ENCODE measurements around the gene C17orf114.
A peak's percentile ranks its signal among the peaks of the same experiment; 100 is the strongest.

Gene C17orf114

DNA sequence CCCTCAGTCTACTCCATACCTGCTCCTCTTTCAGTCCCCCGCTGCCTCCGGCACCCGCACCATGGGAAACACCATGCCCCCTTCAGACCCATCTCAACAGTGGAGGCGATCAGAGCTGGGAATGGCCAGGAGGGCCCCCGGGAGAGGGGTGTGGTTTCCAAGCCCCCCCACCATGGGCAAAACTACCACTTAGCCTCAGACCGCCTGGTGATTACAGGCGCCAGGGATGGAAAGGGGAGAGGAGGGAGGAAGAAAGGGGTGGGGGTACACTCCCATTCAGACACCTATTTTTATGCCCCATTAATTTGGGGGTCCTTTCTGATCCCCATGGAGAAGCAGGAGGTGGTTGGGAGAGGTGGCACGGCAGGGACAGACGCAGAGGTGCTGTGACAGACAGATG, at the start of gene C17orf114:
C17orf114 (minus strand) TSS at position 101 of the 400 bp plus-strand sequence.
- H3K27ac Mint-ChIP-seq, result peak within 1 kb of the TSS; percentile 51
- H3K27me3 Mint-ChIP-seq, result no peaks in the 10 kb centered on the region
- peaks cover 28% of the 10 kb centered on the region for H3K36me3 Mint-ChIP-seq
- H3K9me3 Mint-ChIP-seq, result no peaks in the 10 kb centered on the region
- no peak for ATAC-seq
- no peak within 1 kb of the TSS for H3K4me3 Mint-ChIP-seq
- H3K4me1 Mint-ChIP-seq, result peaks cover 15% of the 10 kb centered on the region

DNA sequence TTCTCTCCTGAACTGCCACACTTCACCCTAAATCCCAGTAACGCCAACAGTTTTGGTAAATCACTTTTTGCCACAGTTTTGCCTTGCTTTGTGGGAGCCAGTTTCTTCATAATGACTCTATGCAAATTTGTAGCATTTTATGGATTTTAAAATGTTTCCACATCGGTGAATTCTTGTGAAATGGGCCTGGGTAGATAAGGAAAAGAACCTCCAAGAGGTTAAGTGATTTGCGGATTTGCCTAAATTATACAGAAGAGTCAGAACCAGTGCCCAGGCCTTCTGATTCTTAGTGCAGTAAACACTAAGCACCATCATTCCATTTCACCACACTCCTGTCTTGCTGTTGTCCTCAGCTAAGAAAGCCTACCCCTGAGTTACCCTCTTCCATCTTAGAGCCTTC, 49.0 kb upstream of the C17orf114 start:
- no peak for ATAC-seq
- H3K27me3 Mint-ChIP-seq, result no peaks in the 10 kb centered on the region
- no peak overlapping the region for H3K27ac Mint-ChIP-seq
- peaks cover 44% of the 10 kb centered on the region for H3K4me1 Mint-ChIP-seq
- no peak overlapping the region for H3K4me3 Mint-ChIP-seq
- peaks cover 24% of the 10 kb centered on the region for H3K36me3 Mint-ChIP-seq
- peaks cover 5% of the 10 kb centered on the region for H3K9me3 Mint-ChIP-seq

- H3K9me3 Mint-ChIP-seq, result peaks cover 5% of the 10 kb centered on the region
- peaks cover 52% of the 10 kb centered on the region for H3K4me1 Mint-ChIP-seq
- no peak overlapping the region for H3K4me3 Mint-ChIP-seq
- no peaks in the 10 kb centered on the region for H3K27me3 Mint-ChIP-seq
- H3K36me3 Mint-ChIP-seq, result peaks cover 22% of the 10 kb centered on the region
- no peak for ATAC-seq
- H3K27ac Mint-ChIP-seq, result no peak overlapping the region
Observed at GRCh38 chr17:4850246-4850645, 48.1 kb upstream of the C17orf114 start.

GRCh38 chr17:4849011-4849536, 46.9 kb upstream of the C17orf114 start:
- H3K4me1 Mint-ChIP-seq, result peaks cover 56% of the 10 kb centered on the region
- no peak overlapping the region for H3K27ac Mint-ChIP-seq
- no peak for ATAC-seq

DNA sequence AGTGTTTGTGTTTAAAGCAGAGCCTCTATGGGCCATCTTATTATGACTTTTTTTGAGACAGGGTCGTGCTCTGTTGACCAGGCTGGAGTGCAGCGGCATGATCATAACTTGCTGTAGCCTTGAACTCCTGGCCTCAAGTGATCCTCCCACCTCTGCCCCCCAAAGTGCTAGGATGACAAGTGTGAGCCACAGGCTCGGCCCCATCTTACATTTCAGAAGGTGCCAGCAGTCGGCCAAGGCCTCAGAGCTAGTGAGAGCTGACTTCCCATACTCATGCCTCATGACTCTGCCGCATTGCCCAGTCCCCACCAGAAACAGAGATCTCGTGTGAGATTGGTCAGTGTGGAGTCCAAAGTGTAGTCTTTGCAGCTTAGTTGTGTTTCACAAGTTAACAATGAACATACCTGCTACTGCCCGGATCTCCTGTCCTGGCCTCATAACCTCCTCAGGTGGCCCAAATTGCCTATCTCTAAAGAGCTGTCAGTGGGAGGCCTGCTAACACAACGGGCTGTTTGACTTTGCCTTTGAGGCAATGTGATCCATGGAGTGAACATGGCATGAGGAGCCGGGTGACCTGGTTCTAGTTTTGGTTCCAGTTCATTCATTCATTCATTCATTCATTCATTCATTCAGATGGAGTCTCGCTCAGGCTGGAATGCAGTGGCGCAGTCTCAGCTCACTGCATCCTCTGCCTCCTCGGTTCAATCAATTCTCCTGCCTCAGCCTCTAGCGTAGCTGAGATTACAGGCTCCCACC, 44.7 kb upstream of the C17orf114 start:
- Mint-ChIP-seq H3K4me3 (no peak overlapping the region), H3K36me3 (peaks cover 5% of the 10 kb centered on the region), H3K27me3 (no peaks in the 10 kb centered on the region), H3K4me1 (peaks cover 61% of the 10 kb centered on the region), H3K27ac (no peak overlapping the region), H3K9me3 (no peaks in the 10 kb centered on the region)
- ATAC-seq, result no peak

More at GRCh38 chr17:4849011-4849536, 46.9 kb upstream of the C17orf114 start:
- Mint-ChIP-seq H3K36me3 (peaks cover 15% of the 10 kb centered on the region), H3K27me3 (no peaks in the 10 kb centered on the region), H3K9me3 (peaks cover 5% of the 10 kb centered on the region), H3K4me3 (no peak overlapping the region)

GRCh38 chr17:4845118-4845517, 43.0 kb upstream of the C17orf114 start:
- Mint-ChIP-seq H3K4me3 (no peak overlapping the region), H3K27ac (peak overlapping the region; percentile 30), H3K9me3 (no peaks in the 10 kb centered on the region), H3K36me3 (peaks cover 13% of the 10 kb centered on the region), H3K4me1 (peaks cover 62% of the 10 kb centered on the region), H3K27me3 (no peaks in the 10 kb centered on the region)
- ATAC-seq, result peak; percentile 36

DNA sequence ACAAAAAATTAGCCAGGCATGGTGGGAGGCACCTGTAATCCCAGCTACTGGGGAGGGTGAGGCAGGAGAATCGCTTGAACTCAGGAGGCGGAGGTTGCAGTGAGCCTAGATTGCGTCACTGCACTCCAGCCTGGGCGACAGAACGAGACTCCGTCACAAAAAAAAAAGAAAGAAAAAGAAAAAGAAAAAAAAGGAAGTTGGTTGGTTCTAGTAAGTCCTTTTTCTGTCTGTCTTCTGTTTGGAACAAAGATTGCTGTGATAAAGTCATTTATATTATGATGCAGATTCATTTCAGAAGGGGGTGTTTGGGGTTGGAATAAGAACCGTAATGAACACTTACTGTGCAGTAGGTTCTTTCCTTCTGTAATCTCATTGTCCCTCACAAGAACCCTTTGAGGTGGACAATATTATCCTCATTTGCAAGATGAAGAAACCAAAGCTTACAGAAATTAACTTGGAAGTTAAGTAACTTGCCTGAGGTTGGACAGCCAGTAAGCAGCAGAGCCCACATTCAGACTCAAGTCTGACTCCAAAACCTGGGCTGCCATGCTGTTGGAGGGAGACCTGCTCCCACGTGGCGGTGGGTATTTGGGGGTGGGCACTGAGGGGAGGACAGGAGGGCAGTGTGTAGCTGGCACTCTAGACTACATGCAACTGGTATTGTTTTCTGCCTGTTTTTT, 41.3 kb upstream of the C17orf114 start:
- peaks cover 69% of the 10 kb centered on the region for H3K4me1 Mint-ChIP-seq
- H3K27me3 Mint-ChIP-seq, result no peaks in the 10 kb centered on the region
- no peaks in the 10 kb centered on the region for H3K9me3 Mint-ChIP-seq
- ATAC-seq, result no peak
- H3K4me3 Mint-ChIP-seq, result no peak overlapping the region
- no peak overlapping the region for H3K27ac Mint-ChIP-seq
- H3K36me3 Mint-ChIP-seq, result peaks cover 17% of the 10 kb centered on the region

GRCh38 chr17:4842376-4842775, 40.2 kb upstream of the C17orf114 start:
- no peaks in the 10 kb centered on the region for H3K27me3 Mint-ChIP-seq
- H3K27ac Mint-ChIP-seq, result no peak overlapping the region
- peaks cover 22% of the 10 kb centered on the region for H3K36me3 Mint-ChIP-seq
- H3K4me3 Mint-ChIP-seq, result no peak overlapping the region
- H3K9me3 Mint-ChIP-seq, result no peaks in the 10 kb centered on the region
- H3K4me1 Mint-ChIP-seq, result peaks cover 70% of the 10 kb centered on the region
- ATAC-seq, result no peak

GRCh38 chr17:4840893-4841242, 38.7 kb upstream of the C17orf114 start:
- peaks cover 73% of the 10 kb centered on the region for H3K4me1 Mint-ChIP-seq
- peaks cover 22% of the 10 kb centered on the region for H3K36me3 Mint-ChIP-seq
- H3K4me3 Mint-ChIP-seq, result no peak overlapping the region
- peak overlapping the region; percentile 9 for H3K27ac Mint-ChIP-seq
- H3K9me3 Mint-ChIP-seq, result no peaks in the 10 kb centered on the region
- ATAC-seq, result no peak
- H3K27me3 Mint-ChIP-seq, result no peaks in the 10 kb centered on the region

DNA sequence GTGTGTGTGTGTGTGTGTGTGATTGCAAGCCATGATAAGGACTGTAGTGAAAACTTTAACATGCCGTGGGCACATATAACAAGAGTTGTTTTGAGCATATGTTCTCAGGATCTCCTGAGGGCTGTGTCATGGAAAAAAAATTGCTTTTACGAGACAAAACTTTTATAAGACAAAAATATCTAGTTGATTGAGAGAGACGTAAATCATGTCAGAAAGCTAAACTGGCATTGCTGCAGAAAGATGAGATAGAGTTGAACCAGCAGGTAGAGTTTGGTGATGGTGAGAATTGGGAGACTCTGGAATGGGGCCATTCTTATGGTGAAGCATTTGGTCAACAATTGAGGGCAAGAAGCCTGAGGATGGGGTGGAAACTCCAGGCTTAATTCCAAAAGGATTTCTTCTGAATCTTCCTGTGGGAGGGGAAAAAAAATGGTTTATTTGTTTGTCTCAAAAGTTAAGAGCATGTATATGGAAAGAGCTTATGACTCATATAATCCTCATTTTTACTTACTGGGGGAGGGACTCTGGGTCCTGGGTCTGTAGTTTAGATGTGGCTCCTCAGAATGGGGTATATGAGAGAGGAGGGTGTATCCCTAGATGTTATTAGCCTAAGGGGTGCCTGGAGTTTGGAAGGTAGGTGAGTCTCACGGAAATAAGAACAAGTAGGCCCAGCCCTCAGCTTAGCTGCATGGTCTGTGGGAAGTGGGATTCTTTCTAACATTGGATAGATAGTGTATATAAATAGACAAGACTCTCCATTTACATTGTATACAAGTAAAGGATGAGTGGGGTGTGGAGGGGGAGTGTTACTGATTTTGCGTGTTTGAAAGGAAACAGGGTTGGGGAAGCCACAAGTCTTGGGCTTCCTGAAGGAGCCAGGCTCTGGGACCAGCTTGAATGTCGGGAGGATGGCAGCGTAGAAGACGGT, 38.1 kb upstream of the C17orf114 start:
- Mint-ChIP-seq H3K4me3 (no peak overlapping the region), H3K4me1 (peaks cover 72% of the 10 kb centered on the region)

GRCh38 chr17:4839221-4839620, 37.1 kb upstream of the C17orf114 start:
- Mint-ChIP-seq H3K4me3 (no peak overlapping the region), H3K4me1 (peaks cover 72% of the 10 kb centered on the region), H3K9me3 (no peaks in the 10 kb centered on the region), H3K36me3 (peaks cover 27% of the 10 kb centered on the region), H3K27me3 (no peaks in the 10 kb centered on the region), H3K27ac (no peak overlapping the region)
- no peak for ATAC-seq

More for the DNA sequence above, 38.1 kb upstream of the C17orf114 start:
- no peaks in the 10 kb centered on the region for H3K27me3 Mint-ChIP-seq
- H3K9me3 Mint-ChIP-seq, result no peaks in the 10 kb centered on the region
- ATAC-seq, result no peak
- H3K27ac Mint-ChIP-seq, result peak overlapping the region; percentile 9
- peaks cover 22% of the 10 kb centered on the region for H3K36me3 Mint-ChIP-seq

DNA sequence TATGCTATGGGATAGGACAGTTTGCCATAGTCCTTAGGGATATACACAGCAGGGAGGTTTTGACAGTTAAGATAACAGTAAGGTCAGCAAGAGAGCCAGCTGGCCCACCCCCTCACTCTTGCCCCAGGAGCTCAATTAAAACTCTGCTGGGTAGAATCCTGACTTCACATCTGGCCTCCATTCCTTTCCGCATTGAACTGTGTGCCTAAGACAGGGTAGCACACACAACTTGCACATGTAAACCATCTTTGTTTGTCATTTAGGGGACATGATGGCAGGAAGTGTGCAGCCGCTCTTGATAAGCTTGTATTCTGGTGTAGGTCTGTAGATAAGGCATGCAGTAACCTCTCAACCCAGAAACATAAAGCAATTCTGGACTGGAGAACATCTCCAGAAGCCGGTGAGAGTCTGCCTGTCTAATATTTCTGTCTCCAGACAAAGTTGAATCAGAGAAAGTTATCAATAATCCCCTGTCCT, 36.2 kb upstream of the C17orf114 start:
- no peaks in the 10 kb centered on the region for H3K27me3 Mint-ChIP-seq

GRCh38 chr17:4837471-4838308, 35.6 kb upstream of the C17orf114 start:
- Mint-ChIP-seq H3K36me3 (peaks cover 27% of the 10 kb centered on the region), H3K4me3 (no peak overlapping the region), H3K27ac (no peak overlapping the region), H3K4me1 (peaks cover 71% of the 10 kb centered on the region), H3K27me3 (no peaks in the 10 kb centered on the region), H3K9me3 (no peaks in the 10 kb centered on the region)
- no peak for ATAC-seq

More for the DNA sequence above, 36.2 kb upstream of the C17orf114 start:
- peaks cover 27% of the 10 kb centered on the region for H3K36me3 Mint-ChIP-seq
- no peak overlapping the region for H3K27ac Mint-ChIP-seq
- H3K9me3 Mint-ChIP-seq, result no peaks in the 10 kb centered on the region
- no peak for ATAC-seq
- no peak overlapping the region for H3K4me3 Mint-ChIP-seq
- peaks cover 76% of the 10 kb centered on the region for H3K4me1 Mint-ChIP-seq

GRCh38 chr17:4836221-4836620, 34.1 kb upstream of the C17orf114 start:
- Mint-ChIP-seq H3K27ac (peak overlapping the region; percentile 87), H3K9me3 (no peaks in the 10 kb centered on the region), H3K4me1 (peaks cover 58% of the 10 kb centered on the region), H3K36me3 (peaks cover 27% of the 10 kb centered on the region), H3K4me3 (no peak overlapping the region), H3K27me3 (no peaks in the 10 kb centered on the region)
- no peak for ATAC-seq
